ENCODE measurements around the gene SH3RF2.

SH3RF2 gene

GRCh38 chr5:145999208-145999607 lies 62.8 kb downstream of the SH3RF2 start:
- Histone ChIP-seq H3K27ac (ENCODE audit: low read depth, low read length) (no peak overlapping the region), H3K4me1 (ENCODE audit: control insufficient read depth in 5 of 5, insufficient read depth in 5 of 5, low read length in 5 of 5) (peaks cover 0 to 3% (median 0%) of the 10 kb centered on the region in 5 donors), H3K36me3 (ENCODE audit: control insufficient read depth in 5 of 5, insufficient read depth in 5 of 5, low read length in 5 of 5) (peaks cover 0 to 4% (median 0%) of the 10 kb centered on the region in 5 donors), H3K9ac (ENCODE audit: low read length in 5 of 5) (no peak overlapping the region), H3K9me3 (ENCODE audit: control insufficient read depth in 5 of 5, low read length in 5 of 5) (no peaks in the 10 kb centered on the region), H3K4me3 (ENCODE audit: low read depth in 1 of 5, low read length in 5 of 5) (no peak overlapping the region), H3K27me3 (ENCODE audit: control insufficient read depth in 5 of 5, insufficient read depth in 4 of 5, low read length in 5 of 5) (no peaks in the 10 kb centered on the region)

DNA sequence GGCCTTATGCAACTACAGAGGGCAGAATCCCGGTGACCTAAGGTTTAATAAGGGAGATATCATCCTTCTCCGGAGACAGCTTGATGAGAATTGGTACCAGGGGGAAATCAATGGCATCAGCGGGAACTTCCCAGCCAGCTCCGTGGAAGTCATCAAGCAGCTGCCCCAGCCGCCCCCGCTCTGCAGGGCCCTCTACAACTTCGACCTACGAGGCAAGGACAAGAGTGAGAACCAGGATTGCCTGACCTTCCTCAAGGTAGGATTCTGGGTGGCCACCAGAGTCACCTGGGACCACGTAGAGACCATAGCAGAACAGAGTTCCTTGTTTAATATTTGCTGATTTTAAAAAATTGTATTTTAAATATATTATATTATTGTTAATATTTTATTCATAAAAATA lies 63.7 kb downstream of the SH3RF2 start:
- Histone ChIP-seq H3K9ac (ENCODE audit: low read length in 5 of 5) (no peak overlapping the region), H3K9me3 (ENCODE audit: control insufficient read depth in 5 of 5, low read length in 5 of 5) (no peaks in the 10 kb centered on the region), H3K4me3 (ENCODE audit: low read depth in 1 of 5, low read length in 5 of 5) (no peak overlapping the region), H3K27ac (ENCODE audit: low read depth, low read length) (no peak overlapping the region), H3K4me1 (ENCODE audit: control insufficient read depth in 5 of 5, insufficient read depth in 5 of 5, low read length in 5 of 5) (peaks cover 0 to 3% (median 0%) of the 10 kb centered on the region in 5 donors), H3K27me3 (ENCODE audit: control insufficient read depth in 5 of 5, insufficient read depth in 4 of 5, low read length in 5 of 5) (no peaks in the 10 kb centered on the region), H3K36me3 (ENCODE audit: control insufficient read depth in 5 of 5, insufficient read depth in 5 of 5, low read length in 5 of 5) (peaks cover 0 to 4% (median 0%) of the 10 kb centered on the region in 5 donors)

DNA sequence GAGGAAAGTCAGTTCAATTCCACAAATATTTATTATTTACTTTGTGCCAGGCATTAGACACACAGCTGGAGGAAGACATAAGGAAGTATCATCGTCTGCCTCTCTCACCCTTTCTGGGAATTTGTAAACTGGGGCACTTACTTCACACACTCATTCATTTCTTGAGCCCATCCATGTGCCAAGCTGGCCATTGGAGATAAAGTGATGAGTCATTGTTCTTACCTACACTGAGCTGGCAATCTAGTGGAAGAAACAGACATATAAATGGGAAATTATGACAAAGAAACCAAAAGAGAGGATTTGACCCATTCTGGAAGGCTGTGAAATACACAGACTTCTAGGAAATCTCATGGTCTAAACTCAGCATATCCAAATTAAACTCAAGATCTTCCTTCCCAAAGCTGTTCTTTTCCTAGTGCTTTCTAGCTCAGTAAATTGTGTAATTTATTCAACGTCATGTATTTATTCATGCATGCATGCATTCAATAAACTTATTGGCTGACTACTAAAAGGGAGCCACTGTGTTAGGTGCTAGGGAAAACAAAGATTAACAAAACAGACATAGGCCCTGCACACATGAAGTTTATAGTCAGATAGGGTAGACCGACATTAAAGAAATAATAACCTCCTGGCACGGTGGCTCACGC lies 65.3 kb downstream of the SH3RF2 start:
- Histone ChIP-seq H3K4me1 (ENCODE audit: control insufficient read depth in 5 of 5, insufficient read depth in 5 of 5, low read length in 5 of 5) (no peaks in the 10 kb centered on the region), H3K4me3 (ENCODE audit: low read depth in 1 of 5, low read length in 5 of 5) (no peak overlapping the region), H3K9me3 (ENCODE audit: control insufficient read depth in 5 of 5, low read length in 5 of 5) (no peaks in the 10 kb centered on the region), H3K27ac (ENCODE audit: low read depth, low read length) (no peak overlapping the region), H3K36me3 (ENCODE audit: control insufficient read depth in 5 of 5, insufficient read depth in 5 of 5, low read length in 5 of 5) (peaks cover 0 to 4% (median 0%) of the 10 kb centered on the region in 5 donors), H3K9ac (ENCODE audit: low read length in 5 of 5) (no peak overlapping the region), H3K27me3 (ENCODE audit: control insufficient read depth in 5 of 5, insufficient read depth in 4 of 5, low read length in 5 of 5) (no peaks in the 10 kb centered on the region)

DNA sequence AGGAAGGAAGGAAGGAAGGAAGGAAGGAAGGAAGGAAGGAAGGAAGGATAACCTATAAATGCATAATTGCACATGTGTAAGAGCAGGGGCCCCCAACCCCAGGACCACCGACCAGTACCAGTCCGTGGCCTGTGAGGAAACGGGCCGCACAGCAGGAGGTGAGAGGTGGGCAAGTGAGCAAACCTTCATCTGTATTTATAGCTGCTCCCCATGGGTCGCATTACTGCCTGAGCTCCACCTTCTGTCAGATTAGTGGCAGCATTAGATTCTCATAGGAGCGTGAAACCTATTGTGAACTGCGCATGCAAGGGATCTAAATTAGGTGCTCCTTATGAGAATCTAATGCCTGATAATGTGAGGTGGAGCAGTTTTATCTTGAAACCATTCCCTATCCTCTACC lies 66.1 kb downstream of the SH3RF2 start:
- Histone ChIP-seq H3K27ac (ENCODE audit: low read depth, low read length) (no peak overlapping the region), H3K4me1 (ENCODE audit: control insufficient read depth in 5 of 5, insufficient read depth in 5 of 5, low read length in 5 of 5) (peaks cover 0 to 4% (median 0%) of the 10 kb centered on the region in 5 donors), H3K9me3 (ENCODE audit: control insufficient read depth in 5 of 5, low read length in 5 of 5) (no peaks in the 10 kb centered on the region), H3K4me3 (ENCODE audit: low read depth in 1 of 5, low read length in 5 of 5) (no peak overlapping the region), H3K27me3 (ENCODE audit: control insufficient read depth in 5 of 5, insufficient read depth in 4 of 5, low read length in 5 of 5) (no peaks in the 10 kb centered on the region), H3K9ac (ENCODE audit: low read length in 5 of 5) (no peak overlapping the region), H3K36me3 (ENCODE audit: control insufficient read depth in 5 of 5, insufficient read depth in 5 of 5, low read length in 5 of 5) (peaks cover 0 to 4% (median 0%) of the 10 kb centered on the region in 5 donors)

- Histone ChIP-seq H3K27me3 (ENCODE audit: control insufficient read depth in 5 of 5, insufficient read depth in 4 of 5, low read length in 5 of 5) (no peaks in the 10 kb centered on the region), H3K4me3 (ENCODE audit: low read depth in 1 of 5, low read length in 5 of 5) (no peak overlapping the region), H3K9ac (ENCODE audit: low read length in 5 of 5) (no peak overlapping the region), H3K27ac (ENCODE audit: low read depth, low read length) (no peak overlapping the region), H3K36me3 (ENCODE audit: control insufficient read depth in 5 of 5, insufficient read depth in 5 of 5, low read length in 5 of 5) (peaks cover 0 to 4% (median 0%) of the 10 kb centered on the region in 5 donors), H3K9me3 (ENCODE audit: control insufficient read depth in 5 of 5, low read length in 5 of 5) (peaks cover 0 to under 1% (median 0%) of the 10 kb centered on the region in 5 donors), H3K4me1 (ENCODE audit: control insufficient read depth in 5 of 5, insufficient read depth in 5 of 5, low read length in 5 of 5) (peaks cover 0 to 4% (median 0%) of the 10 kb centered on the region in 5 donors)
Measured at GRCh38 chr5:146003852-146004251, 67.5 kb downstream of the SH3RF2 start.

DNA sequence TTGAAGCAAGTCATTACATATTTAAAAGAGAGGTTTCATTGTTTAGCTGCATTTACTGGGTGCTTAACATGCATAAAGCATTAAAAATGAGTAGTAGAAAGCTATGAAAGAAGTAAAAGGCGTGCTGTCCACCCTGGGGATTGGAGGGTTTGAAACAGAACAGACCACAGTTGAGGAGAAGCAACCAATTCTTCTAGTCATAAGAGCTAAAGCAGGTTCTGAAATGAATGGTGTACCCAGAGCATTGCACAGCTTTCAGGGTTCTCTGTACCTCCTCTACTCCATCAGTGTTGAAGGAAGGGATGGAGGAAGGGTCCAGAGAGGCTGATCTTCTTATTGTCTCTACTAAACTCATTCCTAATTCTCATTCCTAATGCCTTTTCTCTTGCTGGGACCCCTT lies 68.9 kb downstream of the SH3RF2 start:
- peaks cover 0 to 4% (median 0%) of the 10 kb centered on the region in 5 donors for H3K4me1 ChIP-seq (ENCODE audit: control insufficient read depth in 5 of 5, insufficient read depth in 5 of 5, low read length in 5 of 5)
- H3K27ac ChIP-seq (ENCODE audit: low read depth, low read length), result no peak overlapping the region
- peaks cover 0 to 2% (median 0%) of the 10 kb centered on the region in 5 donors for H3K9me3 ChIP-seq (ENCODE audit: control insufficient read depth in 5 of 5, low read length in 5 of 5)

GRCh38 chr5:146005723-146006122 lies 69.3 kb downstream of the SH3RF2 start:
- H3K9ac ChIP-seq (ENCODE audit: low read length in 5 of 5), result no peak overlapping the region
- H3K27ac ChIP-seq (ENCODE audit: low read depth, low read length), result no peak overlapping the region
- H3K4me3 ChIP-seq (ENCODE audit: low read depth in 1 of 5, low read length in 5 of 5), result no peak overlapping the region
- peaks cover 0 to 4% (median 0%) of the 10 kb centered on the region in 5 donors for H3K4me1 ChIP-seq (ENCODE audit: control insufficient read depth in 5 of 5, insufficient read depth in 5 of 5, low read length in 5 of 5)
- peaks cover 0 to under 1% (median 0%) of the 10 kb centered on the region in 5 donors for H3K36me3 ChIP-seq (ENCODE audit: control insufficient read depth in 5 of 5, insufficient read depth in 5 of 5, low read length in 5 of 5)
- H3K9me3 ChIP-seq (ENCODE audit: control insufficient read depth in 5 of 5, low read length in 5 of 5), result peaks cover 0 to 2% (median 0%) of the 10 kb centered on the region in 5 donors
- H3K27me3 ChIP-seq (ENCODE audit: control insufficient read depth in 5 of 5, insufficient read depth in 4 of 5, low read length in 5 of 5), result no peaks in the 10 kb centered on the region

More for the DNA sequence above, 68.9 kb downstream of the SH3RF2 start:
- H3K4me3 ChIP-seq (ENCODE audit: low read depth in 1 of 5, low read length in 5 of 5), result no peak overlapping the region
- peaks cover 0 to 4% (median 0%) of the 10 kb centered on the region in 5 donors for H3K36me3 ChIP-seq (ENCODE audit: control insufficient read depth in 5 of 5, insufficient read depth in 5 of 5, low read length in 5 of 5)
- H3K9ac ChIP-seq (ENCODE audit: low read length in 5 of 5), result no peak overlapping the region
- H3K27me3 ChIP-seq (ENCODE audit: control insufficient read depth in 5 of 5, insufficient read depth in 4 of 5, low read length in 5 of 5), result no peaks in the 10 kb centered on the region

DNA sequence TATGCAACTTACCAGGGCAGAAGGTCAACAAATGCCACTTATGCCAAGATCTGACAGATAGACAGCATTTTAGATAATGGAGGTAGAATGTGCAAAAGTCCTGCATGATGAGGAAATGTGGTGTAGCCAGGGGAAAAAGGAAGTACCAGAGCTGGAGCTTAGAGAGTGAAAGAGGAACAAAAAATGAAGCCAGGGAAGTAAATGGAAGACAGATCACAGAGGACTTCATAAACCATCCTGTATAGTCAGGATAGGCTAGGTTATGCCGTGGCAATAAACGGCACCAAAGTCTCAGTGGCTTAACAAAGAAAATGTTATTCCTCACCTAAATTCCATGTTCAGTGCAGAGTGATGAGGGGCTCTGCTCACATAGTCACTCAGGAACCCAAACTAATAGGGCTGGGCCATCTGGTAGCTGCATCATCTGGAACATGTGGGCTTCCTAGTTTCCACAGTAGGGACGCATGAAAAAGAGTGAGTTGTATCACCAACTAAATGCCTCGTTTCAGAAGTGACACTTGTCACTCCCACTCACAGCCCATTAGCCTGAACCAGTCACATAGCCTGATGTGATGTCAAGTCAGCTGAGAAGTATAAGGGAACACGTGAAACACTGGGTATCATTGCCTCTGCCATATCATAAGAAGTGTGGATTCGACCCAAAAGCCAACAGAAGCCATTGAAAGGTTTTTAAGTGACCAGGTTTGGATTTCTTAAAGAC lies 70.3 kb downstream of the SH3RF2 start:
- H3K36me3 ChIP-seq (ENCODE audit: control insufficient read depth in 5 of 5, insufficient read depth in 5 of 5, low read length in 5 of 5), result no peaks in the 10 kb centered on the region

GRCh38 chr5:146007270-146007669 lies 70.9 kb downstream of the SH3RF2 start:
- Histone ChIP-seq H3K4me3 (ENCODE audit: low read depth in 1 of 5, low read length in 5 of 5) (no peak overlapping the region), H3K27me3 (ENCODE audit: control insufficient read depth in 5 of 5, insufficient read depth in 4 of 5, low read length in 5 of 5) (no peaks in the 10 kb centered on the region), H3K4me1 (ENCODE audit: control insufficient read depth in 5 of 5, insufficient read depth in 5 of 5, low read length in 5 of 5) (peaks cover 0 to 4% (median 0%) of the 10 kb centered on the region in 5 donors), H3K36me3 (ENCODE audit: control insufficient read depth in 5 of 5, insufficient read depth in 5 of 5, low read length in 5 of 5) (no peaks in the 10 kb centered on the region), H3K9me3 (ENCODE audit: control insufficient read depth in 5 of 5, low read length in 5 of 5) (peaks cover 0 to 2% (median 0%) of the 10 kb centered on the region in 5 donors), H3K27ac (ENCODE audit: low read depth, low read length) (no peak overlapping the region), H3K9ac (ENCODE audit: low read length in 5 of 5) (no peak overlapping the region)

More for the DNA sequence above, 70.3 kb downstream of the SH3RF2 start:
- Histone ChIP-seq H3K9me3 (ENCODE audit: control insufficient read depth in 5 of 5, low read length in 5 of 5) (peaks cover 0 to 2% (median 0%) of the 10 kb centered on the region in 5 donors), H3K27ac (ENCODE audit: low read depth, low read length) (no peak overlapping the region), H3K9ac (ENCODE audit: low read length in 5 of 5) (no peak overlapping the region), H3K27me3 (ENCODE audit: control insufficient read depth in 5 of 5, insufficient read depth in 4 of 5, low read length in 5 of 5) (no peaks in the 10 kb centered on the region), H3K4me1 (ENCODE audit: control insufficient read depth in 5 of 5, insufficient read depth in 5 of 5, low read length in 5 of 5) (peaks cover 0 to 4% (median 0%) of the 10 kb centered on the region in 5 donors), H3K4me3 (ENCODE audit: low read depth in 1 of 5, low read length in 5 of 5) (no peak overlapping the region)

GRCh38 chr5:146007989-146008388 lies 71.6 kb downstream of the SH3RF2 start:
- H3K4me3 ChIP-seq (ENCODE audit: low read depth in 1 of 5, low read length in 5 of 5), result no peak overlapping the region
- H3K9ac ChIP-seq (ENCODE audit: low read length in 5 of 5), result no peak overlapping the region
- no peaks in the 10 kb centered on the region for H3K36me3 ChIP-seq (ENCODE audit: control insufficient read depth in 5 of 5, insufficient read depth in 5 of 5, low read length in 5 of 5)
- peaks cover 0 to 2% (median 0%) of the 10 kb centered on the region in 5 donors for H3K9me3 ChIP-seq (ENCODE audit: control insufficient read depth in 5 of 5, low read length in 5 of 5)
- H3K27me3 ChIP-seq (ENCODE audit: control insufficient read depth in 5 of 5, insufficient read depth in 4 of 5, low read length in 5 of 5), result no peaks in the 10 kb centered on the region
- H3K4me1 ChIP-seq (ENCODE audit: control insufficient read depth in 5 of 5, insufficient read depth in 5 of 5, low read length in 5 of 5), result peaks cover 0 to 4% (median 0%) of the 10 kb centered on the region in 5 donors
- H3K27ac ChIP-seq (ENCODE audit: low read depth, low read length), result no peak overlapping the region

Data from subcutaneous abdominal adipose tissue (tissue), 5 donors.